Kidney glomerular epithelial cell (primary cell): Measurements from ENCODE around the gene FKBP8.
A peak's percentile ranks its signal among the peaks of the same experiment; 100 is the strongest.
"Not testable (repeated sequence)": the region's sequence is repeated elsewhere in the genome, so short reads cannot be mapped to it uniquely, and the experiment has no call there.

Experiments
- DNase-seq: peaks from one replicate; lab custom pipeline; 2025; lab: John Stamatoyannopoulos, UW

FKBP8 gene

GRCh38 chr19:18542941-18543813 lies at the start of gene FKBP8:
Gene FKBP8 (minus strand): TSS chr19:18543573. CDS start chr19:18541970, 1,603 bp downstream.
- DNase-seq = peak; percentile 50

- DNase-seq = not testable (repeated sequence)
Measured at GRCh38 chr19:18592732-18593131, 49.4 kb upstream of the FKBP8 start.

- DNase-seq = no peak
Measured at GRCh38 chr19:18591735-18592385, 48.5 kb upstream of the FKBP8 start.

- DNase-seq = peak; percentile 9
Measured at GRCh38 chr19:18590273-18591272, 47.2 kb upstream of the FKBP8 start.

- DNase-seq = peak; percentile 30
Measured at GRCh38 chr19:18589380-18590272, 46.3 kb upstream of the FKBP8 start.

- peak; percentile 35 for DNase-seq
Measured at GRCh38 chr19:18588611-18589379, 45.4 kb upstream of the FKBP8 start, which contains the start of gene REX1BD. Gene REX1BD (plus strand): TSS chr19:18588798. CDS start chr19:18588802, 4 bp downstream.

- DNase-seq = no peak
Measured at GRCh38 chr19:18587962-18588610, 44.7 kb upstream of the FKBP8 start.

- DNase-seq = no peak
Measured at GRCh38 chr19:18587561-18587960, 44.2 kb upstream of the FKBP8 start.

GRCh38 chr19:18586306-18586705 lies 42.9 kb upstream of the FKBP8 start:
- no peak for DNase-seq

GRCh38 chr19:18580311-18580710 lies 36.9 kb upstream of the FKBP8 start:
- DNase-seq = no peak

- DNase-seq = no peak
Measured at GRCh38 chr19:18577365-18577914, 34.1 kb upstream of the FKBP8 start.

GRCh38 chr19:18576383-18576782 lies 33.0 kb upstream of the FKBP8 start:
- DNase-seq = no peak

GRCh38 chr19:18574691-18575291 lies 31.4 kb upstream of the FKBP8 start:
- DNase-seq = no peak

GRCh38 chr19:18571564-18572344 lies 28.4 kb upstream of the FKBP8 start, which contains the start of gene UBA52:
Gene UBA52 (plus strand): TSS chr19:18571857. CDS start chr19:18573301, 1,444 bp downstream.
- DNase-seq = peak; percentile 93

GRCh38 chr19:18568367-18568766 lies 25.0 kb upstream of the FKBP8 start:
- no peak for DNase-seq

- no peak for DNase-seq
Measured at GRCh38 chr19:18566953-18567352, 23.6 kb upstream of the FKBP8 start.

GRCh38 chr19:18562086-18562485 lies 18.7 kb upstream of the FKBP8 start:
- no peak for DNase-seq

- no peak for DNase-seq
Measured at GRCh38 chr19:18559685-18560084, 16.3 kb upstream of the FKBP8 start.
